Hematopoietic multipotent progenitor cell treated with erythropoietin and hydrocortisone succinate and interleukin-3 and kit ligand, for 6 days (in vitro differentiated cells): ENCODE results near the gene APOO.

Source experiments
- DNase-seq: peaks from one replicate; pipeline ENCODE4 v3.0.0-alpha.2; 2015

The APOO gene

DNA sequence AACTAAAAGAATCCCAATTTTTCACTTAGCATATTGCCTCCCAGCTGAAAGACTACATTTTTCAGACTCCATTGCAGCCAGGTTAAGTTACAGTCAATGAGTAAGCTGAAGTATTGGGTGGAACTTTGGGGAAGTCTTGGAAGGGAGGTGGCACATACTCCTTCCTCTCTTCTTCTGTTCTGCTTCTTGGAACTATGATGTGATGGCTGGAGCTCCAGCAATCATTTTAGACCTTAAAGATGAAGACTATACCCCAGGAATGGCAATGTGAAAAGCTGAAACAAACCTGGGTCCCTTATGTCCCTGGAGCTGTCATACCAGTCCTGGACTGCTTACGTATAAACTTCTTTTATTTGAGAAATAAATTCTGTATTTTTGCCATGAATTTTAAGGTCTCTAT is 93.9 kb downstream of the APOO start:
- no peak for DNase-seq

DNA sequence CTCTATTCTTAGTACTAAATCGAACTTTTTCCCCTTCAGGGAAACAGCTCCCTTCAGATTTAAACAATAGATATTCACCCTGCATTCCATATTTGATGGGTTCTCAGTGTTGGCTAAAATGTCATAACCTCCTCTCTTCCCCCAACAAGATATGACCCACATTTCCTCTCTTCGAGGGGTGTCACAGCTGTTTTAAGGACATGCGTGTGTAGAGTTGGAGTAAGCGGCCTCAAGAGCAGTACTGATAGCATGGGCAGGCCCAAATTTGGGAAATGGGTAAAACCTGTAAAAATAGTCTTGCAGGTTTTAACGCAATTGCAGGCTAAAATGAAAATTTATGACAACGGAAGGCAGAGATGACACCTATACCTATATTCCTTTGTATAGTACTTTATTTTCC is 96.1 kb downstream of the APOO start:
- no peak for DNase-seq

DNA sequence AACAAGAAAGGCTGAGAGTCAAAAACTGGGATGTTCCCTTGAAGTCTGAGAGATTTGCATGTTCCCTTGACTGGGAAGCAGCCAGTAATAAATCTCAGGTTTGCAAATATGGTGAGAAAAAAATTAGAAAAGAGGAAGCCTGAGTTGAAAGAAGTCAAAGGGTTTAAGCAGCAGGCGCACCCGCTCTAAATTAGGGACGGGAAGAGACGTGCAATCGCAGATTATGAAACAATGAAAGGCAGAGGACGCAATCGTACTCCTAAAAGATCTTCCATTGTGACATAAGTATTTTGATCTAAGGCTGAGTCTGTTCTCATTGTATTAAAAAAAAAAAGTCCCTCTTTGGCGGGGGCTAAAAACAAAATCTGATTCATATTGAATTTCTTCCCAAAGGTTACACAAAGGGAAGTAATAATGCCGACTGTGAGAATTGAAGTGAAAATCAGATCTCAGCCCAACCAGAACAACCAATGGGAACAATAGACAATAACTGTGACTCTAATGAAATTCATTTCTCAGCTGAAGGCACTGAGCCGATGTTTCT is 96.6 kb downstream of the APOO start:
- DNase-seq, result peak; percentile 55

DNA sequence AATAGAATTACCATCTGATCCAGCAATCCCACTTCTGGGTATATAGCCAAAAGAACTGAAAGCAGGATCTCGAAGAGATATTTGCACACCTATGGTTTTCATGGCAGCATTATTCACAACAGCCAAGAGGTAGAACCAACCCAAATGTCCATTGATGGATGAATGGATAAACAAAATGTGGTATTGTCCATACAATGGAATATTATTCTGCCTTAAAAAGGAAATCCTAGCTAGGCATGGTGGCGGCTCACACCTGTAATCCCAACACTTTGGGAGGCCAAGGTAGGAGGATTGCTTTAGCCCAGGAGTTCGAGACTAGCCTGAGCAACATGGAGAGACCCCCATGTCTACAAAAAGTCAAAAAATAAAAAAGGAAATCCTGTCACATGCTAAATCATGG is 97.5 kb downstream of the APOO start:
- no peak for DNase-seq

DNA sequence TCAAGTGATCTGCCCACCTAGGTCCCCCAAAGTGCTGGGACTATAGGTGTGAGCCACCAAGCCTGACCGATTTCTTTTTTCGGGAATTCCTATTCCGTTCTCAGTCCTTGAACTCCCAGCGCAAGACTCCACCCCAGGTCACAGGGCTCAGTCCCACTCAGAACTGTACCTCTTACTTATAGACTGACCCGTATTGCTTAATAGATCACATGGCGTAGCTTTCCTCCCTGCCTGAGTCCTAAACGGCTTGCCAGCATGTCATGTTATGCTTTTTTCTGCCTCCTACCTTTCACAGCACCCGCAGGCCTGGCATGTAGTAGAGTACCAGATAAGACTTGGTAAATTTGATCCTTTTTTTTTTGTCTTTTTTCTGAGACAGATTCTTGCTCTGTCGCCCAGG is 102.3 kb downstream of the APOO start:
- no peak for DNase-seq

DNA sequence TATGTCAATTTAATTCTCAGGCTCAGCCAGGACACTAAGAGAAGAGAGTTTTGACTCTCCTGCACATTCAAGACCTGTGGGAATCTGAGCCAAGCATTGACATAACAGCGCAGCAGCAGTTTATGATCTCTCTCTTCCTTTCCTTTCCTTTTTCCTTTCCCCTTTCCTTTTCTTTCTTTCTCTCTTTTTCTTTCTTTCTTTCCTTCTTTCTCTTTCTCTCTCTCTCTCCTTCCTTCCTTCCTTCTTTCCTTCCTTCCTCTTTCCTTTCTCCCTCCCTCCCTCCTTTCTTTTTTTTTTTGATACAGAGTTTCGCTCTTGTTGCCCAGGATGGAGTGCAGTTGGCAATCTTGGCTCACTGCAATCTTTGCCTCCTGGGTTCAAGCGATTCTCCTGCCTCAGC is 103.2 kb downstream of the APOO start:
- no peak for DNase-seq

DNA sequence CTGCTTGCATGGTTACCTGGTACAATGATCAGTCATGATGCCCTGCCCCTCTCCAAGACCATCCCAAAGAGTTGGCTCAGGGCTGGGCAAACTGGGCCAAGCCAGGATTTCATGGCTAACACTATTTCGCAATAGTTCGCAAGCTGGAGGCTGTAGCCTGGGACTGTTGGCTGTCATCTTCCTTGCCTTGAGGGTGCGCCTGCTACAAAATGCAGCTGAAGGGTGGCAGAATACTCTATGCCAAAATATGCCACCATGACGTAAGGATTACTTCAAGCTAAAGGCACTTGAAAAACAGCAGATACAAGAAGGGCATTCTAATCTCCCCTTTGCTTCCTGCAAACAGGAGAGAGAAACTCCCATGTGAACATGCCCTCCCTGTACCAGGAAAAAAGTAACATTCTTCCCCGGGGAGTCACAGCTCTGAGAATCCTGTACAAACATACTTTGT is 103.8 kb downstream of the APOO start:
- no peak for DNase-seq

DNA sequence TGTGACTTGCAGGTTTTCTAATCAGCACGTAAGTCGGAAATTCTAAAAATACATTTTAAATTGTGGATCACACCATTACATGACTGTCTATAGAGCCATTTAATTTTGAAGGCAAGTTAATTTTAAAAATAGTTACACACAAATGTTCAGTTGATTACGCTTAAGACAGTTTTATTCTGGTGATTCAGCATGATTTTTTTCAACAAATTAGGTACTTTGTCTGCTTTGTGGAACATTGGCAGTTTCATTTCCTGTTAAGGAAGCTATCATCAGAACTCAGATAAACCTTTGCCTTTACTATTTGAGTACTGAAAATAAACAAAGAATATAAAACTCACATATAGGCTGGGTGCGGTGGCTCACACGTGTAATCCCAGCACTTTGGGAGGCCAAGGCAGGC is 105.3 kb downstream of the APOO start:
- no peak for DNase-seq

DNA sequence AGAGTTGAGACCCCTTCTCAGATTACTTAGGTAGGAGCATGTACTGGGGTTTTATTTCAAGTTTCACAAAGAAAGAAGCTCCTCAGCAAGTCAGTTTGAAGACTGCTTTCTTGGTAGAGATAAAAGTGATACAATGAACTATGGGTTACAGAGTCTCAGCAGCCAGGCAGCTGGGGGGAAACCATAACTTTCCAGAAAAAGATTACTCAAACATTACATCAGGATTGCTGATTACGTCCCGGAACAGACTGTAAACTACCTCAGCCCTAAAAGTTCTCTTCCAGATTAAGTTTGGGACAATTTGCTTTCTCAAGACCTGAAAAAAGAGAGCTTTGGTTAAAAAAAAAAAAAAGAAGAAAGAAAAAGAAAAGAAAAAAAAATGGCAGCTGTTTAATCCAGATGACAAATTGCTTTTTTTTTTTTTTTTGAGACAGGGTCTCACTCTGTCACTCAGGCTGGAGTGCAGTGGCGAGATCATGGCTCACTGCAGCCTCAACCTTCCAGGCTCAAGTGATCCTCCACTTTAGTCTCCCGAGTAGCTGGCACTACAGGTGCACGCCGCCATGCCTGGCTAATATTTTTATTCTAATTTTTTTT is 108.2 kb downstream of the APOO start:
- no peak for DNase-seq

DNA sequence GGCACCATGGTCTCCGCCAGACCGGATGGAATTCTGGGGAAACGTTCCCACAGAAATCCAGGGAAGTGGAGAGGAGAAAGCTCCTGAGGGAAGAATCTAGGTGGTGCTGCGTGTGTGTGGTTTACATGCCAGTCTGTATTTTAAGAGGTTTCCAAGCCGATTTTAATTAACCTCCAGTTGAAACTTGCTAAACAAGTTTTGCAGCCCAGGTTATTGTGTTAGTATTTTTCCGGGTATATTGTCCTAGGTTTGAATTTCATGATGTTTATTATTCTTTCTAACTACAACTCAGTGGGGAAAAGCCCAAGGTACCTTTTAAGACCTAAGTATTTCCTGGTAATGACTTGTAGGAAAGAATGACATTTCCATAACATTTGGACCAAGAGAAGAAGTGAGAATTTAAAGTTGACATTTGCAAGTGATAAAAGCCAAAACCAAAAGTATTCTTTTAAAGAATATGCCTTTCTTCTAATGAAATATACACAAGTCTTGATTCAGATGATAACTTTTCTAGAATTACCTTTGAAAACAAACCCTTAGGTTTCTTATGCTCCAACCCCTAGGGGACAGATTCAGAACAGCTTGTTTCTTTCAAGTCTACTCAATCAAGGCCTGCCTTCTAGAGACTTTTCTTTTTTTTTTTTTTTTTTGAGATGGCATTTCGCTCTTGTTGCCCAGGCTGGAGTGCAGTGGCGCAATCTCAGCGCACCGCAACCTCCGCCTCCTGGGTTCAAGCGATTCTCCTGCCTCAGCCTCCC is 110.2 kb downstream of the APOO start:
- no peak for DNase-seq

DNA sequence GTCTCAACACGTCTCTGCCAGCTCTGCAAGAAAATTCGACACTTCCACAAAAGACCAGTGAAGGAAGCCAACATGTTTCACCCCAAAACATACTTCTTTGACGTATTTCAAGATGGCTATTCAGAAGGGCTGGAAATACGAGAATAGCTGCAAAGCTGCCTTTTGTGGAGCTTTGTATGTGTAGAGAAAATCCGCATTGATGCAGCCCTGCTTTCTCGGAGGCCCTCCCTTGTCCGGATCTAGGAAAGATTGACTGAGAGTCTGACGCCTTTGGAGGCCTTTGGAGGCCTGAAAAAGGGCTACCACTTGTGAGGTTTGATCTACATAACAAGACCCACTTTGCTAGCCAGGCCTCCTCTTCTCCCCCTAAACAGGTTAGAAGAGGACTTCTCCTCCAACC is 112.5 kb downstream of the APOO start:
- no peak for DNase-seq

DNA sequence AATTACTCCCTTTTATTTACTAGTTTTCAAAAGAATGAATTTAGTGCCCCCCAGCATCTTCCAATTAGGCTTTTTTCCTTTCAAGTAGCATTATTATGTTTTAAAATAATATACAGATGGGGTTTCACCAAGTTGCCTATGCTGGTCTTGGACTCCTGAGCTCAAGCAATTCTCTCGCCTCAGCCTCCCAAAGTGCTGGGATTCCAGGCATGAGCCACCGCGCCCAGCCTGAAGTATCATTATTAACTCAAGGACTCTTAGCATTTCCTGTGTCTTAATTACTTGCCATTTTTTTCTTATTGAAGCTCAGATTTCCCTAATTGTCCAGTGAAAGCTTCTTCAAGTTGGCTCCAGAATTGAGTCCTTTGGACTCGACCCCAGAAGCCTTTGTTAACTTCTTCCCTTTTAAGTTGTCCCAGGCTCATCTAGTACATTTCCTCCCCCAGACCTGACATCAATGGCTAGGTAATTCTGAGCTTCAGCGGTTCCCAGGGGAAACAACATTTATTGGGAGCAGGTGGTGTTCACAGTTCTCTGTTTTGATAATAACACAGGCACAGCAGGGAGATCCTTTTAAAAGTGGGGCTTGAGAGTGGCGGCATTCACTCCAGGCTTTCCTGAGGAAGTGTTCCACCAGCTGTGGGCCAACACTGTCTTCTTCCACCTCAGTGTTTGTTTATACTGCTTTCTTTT is 114.7 kb downstream of the APOO start:
- no peak for DNase-seq

DNA sequence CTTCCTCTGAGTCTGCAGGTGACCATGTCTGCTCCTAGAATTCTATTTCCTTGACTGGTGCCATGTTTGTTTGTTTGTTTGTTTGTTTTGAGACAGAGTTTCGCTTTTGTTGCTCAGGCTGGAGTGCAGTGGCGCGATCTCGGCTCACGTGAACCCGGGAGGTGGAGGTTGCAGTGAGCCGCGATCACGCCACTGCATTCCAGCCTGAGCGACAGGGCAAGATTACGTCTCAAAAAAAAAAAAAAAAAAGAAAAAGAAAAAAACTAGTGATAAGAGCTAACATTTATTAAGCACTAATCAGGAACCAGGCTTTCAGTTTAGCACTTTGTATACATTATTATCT is 117.6 kb downstream of the APOO start:
- DNase-seq, result no peak

DNA sequence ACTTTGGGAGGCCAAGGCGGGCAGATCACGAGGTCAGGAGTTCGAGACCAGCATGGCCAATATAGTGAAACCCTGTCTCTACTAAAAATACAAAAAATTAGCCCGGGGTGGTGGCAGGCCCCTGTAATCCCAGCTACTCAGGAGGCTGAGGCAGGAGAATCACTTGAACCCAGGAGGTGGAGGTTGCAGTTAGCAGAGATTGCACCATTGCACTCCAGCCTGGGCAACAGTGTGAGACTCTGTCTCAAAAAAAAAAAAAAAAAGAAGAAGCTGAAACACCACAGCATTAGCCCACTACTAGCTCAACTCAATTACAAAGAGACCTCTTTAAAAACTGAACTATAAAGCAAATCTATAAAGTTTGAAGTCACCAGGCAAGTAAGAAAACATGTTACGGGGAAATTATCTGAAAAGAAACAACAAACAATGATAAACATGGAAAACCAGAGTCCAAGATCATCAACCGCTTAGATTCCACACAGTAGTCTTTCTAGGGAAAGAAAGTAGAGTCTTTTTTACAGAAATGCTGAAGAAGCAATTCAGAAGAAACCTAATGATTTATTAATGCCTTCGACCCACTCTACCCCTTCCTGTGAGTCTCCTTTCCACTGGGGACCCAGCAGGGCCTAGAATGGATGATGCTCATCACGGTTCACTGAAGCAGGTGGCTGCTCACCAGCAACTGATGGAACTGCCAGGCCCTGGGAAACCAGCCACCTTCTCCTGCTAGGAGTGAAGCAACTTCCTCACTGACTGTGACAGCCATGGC is 118.2 kb downstream of the APOO start:
- no peak for DNase-seq

DNA sequence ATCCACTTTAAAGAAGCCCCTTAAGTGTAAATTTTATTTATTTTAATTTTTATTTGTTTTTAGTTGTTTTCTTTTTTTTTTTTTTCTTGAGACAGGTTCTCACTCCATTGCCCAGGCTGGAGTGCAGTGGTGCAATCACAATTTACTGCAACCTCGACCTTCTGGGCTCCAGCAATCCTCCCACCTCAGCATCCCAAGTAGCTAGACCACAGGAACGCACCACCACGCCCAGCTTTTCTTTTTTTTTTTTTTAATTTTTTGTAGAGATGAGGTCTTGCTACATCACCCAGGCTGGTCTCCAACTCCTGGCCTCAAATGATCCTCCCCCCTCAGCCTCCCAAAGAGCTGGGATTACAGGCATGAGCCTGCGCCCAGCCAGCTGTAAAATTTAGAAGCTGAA is 118.8 kb downstream of the APOO start:
- DNase-seq, result no peak

DNA sequence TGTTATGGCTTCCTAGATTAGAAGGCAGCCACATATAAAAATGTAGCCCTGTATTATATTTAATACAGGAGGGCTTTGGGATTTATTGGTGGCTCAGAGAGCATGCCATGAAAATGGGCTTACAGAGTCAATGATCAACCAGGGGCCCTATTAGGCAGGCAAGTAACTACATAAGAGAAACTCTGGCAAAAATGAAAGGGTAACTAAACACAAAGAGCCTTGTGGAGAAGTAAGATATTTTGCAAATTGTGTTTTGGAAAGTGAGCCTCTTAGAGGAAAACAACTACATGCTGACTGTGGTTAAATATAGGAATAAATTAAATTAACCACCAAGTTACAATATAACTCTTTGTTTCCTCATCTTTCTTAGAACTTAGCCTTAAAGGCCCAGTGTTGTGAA is 119.2 kb downstream of the APOO start:
- no peak for DNase-seq

DNA sequence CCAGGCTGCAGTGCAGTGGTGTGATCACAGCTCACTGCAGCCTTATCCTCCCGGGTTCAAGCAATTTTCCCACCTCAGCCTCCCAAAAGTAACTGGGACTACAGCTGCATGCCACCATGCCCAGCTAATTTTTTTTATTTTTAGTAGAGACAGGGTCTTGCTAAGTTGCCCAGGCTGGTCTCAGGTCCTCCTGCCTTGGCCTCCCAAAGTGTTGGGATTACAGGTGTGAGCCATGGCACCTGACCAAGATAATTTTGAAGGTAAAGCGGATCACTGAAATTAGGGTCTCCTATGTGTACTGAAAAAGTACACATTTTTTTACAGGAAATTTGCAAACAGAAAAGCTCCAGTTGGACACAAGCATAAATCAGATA is 120.0 kb downstream of the APOO start:
- no peak for DNase-seq

DNA sequence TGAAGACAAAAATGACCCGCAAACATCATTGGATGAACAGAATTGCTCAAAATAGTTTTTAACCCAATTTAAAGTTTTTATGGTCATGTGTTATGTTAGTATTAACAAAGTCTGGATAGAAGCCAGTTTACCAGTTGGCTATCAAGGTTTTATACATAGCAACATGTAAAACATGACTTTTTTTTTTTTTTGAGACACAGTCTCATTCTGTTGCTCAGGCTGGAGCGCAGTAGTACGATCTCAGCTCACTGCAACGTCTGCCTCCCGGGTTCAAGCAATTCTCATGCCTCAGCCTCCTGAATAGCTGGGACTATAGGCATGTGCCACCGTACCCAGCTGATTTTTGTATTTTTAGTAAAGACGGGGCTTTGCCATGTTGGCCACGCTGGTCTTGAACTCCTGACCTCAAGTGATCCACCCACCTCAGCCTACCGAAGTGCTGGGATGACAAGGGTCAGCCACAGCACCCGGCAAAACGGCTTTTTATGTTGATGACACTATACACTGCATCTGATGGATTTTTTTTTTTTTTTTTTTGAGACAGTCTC is 121.4 kb downstream of the APOO start:
- no peak for DNase-seq

DNA sequence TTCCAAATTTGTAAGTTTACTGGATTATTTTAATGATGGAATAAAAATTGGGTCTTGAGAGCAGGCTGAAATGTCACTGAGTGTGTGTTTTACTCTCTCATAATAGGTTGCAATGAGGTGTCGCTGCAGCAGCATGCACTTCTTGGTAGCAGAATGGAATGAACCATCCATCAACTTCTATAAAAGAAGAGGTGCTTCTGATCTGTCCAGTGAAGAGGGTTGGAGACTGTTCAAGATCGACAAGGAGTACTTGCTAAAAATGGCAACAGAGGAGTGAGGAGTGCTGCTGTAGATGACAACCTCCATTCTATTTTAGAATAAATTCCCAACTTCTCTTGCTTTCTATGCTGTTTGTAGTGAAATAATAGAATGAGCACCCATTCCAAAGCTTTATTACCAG is 122.2 kb downstream of the APOO start:
- no peak for DNase-seq

DNA sequence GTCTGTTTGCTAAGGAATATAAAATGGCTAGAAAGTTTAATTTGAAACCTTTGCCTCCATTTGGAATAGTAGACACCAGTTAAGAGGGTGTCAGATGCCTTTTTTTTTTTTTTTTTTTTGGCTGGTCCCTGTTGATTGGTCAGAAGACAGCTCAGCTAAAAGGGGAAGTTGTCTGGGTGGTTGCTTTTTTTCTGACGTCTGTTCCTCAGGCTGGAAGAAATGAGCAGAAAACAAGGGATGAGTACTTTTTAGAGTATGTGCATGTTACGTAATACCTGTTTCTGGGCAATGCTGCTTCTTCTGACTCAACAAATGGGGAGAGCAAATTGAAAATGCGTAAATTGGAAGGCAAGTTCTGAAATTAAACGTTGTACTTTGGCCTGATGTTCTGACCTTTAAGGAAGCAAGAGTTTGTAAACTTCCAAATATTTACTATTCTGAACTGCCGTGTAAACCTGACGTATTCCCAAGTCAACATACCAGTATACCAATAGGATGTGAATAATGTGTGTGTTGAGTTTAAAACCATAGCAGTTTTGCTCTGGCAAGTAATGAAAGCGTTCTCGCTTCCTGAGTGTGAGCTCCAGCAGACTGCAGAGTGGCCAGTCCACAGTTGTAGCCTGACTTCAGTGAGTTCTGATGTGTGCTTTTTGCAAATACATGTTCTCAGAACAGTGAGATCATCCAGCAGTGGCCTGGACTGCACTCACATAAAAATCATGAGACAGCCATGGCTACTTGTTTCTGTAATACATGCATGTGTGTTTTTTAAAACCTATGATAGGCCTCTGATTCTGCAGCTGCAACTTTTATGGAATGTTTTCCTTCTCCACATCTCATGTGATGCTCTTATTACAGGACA is 123.0 kb downstream of the APOO start:
- peak; percentile 68 for DNase-seq

DNA sequence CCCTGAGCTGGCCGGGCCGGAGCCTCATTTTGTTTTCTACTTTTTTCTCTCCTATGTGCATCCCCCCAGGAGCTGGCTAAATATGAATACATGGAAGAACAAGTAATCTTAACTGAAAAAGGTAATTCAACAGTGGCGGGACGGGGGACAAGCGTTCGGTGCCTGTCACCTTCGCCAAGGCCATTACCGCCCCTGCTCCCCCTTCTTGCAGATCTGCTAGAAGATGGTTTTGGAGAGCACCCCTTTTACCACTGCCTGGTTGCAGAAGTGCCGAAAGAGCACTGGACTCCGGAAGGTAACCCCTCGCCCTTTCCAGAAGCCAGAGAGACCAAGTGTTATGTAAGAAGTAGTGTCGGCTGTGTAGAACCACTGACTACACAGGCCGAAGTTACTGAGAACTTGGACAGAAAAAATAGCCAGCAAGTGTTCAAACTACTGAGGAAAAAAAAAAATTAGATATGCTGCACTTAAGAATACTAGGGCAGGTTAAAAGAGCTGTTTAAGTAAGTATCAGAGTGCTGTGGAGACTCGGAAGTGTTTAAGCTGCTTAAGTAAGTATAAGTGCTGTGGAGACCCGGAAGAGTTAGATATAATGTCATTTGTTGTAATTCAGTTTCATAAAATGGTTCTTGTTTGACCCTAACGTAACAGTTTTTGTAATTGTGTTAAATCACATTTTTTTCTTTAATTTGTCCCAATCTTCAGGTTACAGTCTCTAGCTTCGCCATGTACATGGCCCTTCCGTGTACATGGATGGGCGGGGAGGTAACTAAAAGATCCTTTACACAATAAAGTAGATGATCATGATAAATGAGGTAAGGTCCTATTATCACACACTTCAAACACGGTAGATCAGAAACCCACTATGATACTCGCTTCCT is 123.9 kb downstream of the APOO start:
- DNase-seq, result peak; percentile 34
